K562 (cell line): ENCODE data around the gene TMED7. TPM values are rescaled to one million over a fixed set of nuclear protein-coding genes. Genes with fewer than 3 reads are reported as not detected.

ENCODE experiments used
- ATAC-seq: fragments of 200-7000 bp; cut with Tn5 transposase; 3 replicates; pipeline ENCODE4 v1.9.1; 2020; ENCODE audit warnings: moderate library complexity
- BruUV-seq: library from RNA; stranded (reverse); fragments of 400-500 nt; replicated peaks from 2 replicates; lab custom pipeline; 2021; lab: Mats Ljungman, UMichigan
- CTCF ChIA-PET: fragments of 300-600 bp; formaldehyde crosslinking; extraction: SDS; loops from one replicate; lab custom pipeline; 2021; ENCODE audit warnings: low intra/inter-chr PET ratio; lab: Yijun Ruan, JAX
- POLR2A ChIA-PET: fragments of 300-600, 350-650 bp; sonication (Branson Sonifier 250); formaldehyde crosslinking; extraction: SDS; loops from one replicate; lab custom pipeline; 2021; ENCODE audit warnings: antibody characterized with exemption, inconsistent platforms; lab: Yijun Ruan, JAX
- DNase-seq, 4 experiments: peaks; one replicate each; pipeline versions ENCODE4 v3.0.0 to v3.0.0-alpha.2; 2011 to 2018; ENCODE audit warnings: low spot score in 3 of 4, mixed read lengths in 3 of 4; ENCODE audit errors: extremely low read depth in 1 of 4
- FAIRE-seq: peaks from 2 replicates; lab custom pipeline; 2011; peaks lifted over from hg19 to GRCh38; lab: Jason Lieb, UNC
- H2AFZ ChIP-seq: 2 replicates; pipeline ENCODE4 v1.6.0; 2011; ENCODE audit warnings: low read depth, low read length, control low read depth, inconsistent platforms
- H3K27ac ChIP-seq: fragments of 200-600 bp; 3 replicates; pipeline ENCODE4 v1.8.0; 2011; ENCODE audit warnings: low read depth, mild to moderate bottlenecking, control low read depth, inconsistent platforms, low read length, moderate library complexity, mixed read lengths; ENCODE audit errors: extremely low read depth
- H3K27me3 ChIP-seq, 2 experiments: fragments of 300-600 bp in 1 of 2; 2 replicates in 1 of 2; 3 replicates in 1 of 2; pipeline versions ENCODE4 v1.6.0 to v1.8.0; 2011; ENCODE audit warnings: inconsistent platforms in 2 of 2, low read length in 2 of 2, mild to moderate bottlenecking in 1 of 2, mixed read lengths in 1 of 2, moderate library complexity in 1 of 2; ENCODE audit not compliant: control insufficient read depth in 2 of 2, insufficient read depth in 2 of 2
- H3K36me3 ChIP-seq: fragments of 300-600 bp; 3 replicates; pipeline ENCODE4 v1.8.0; 2011; ENCODE audit warnings: mild to moderate bottlenecking, low read length, inconsistent platforms; ENCODE audit not compliant: control insufficient read depth, insufficient read depth
- H3K4me1 ChIP-seq, 2 experiments: fragments of 200-600 bp in 1 of 2; replicated peaks in 1 of 2; 2 replicates in 1 of 2; 3 replicates in 1 of 2; pipeline versions ENCODE4 v1.5.1 to v1.8.0; 2011; ENCODE audit warnings: inconsistent platforms in 2 of 2, low read length in 2 of 2, mild to moderate bottlenecking in 1 of 2, mixed read lengths in 1 of 2, moderate library complexity in 1 of 2; ENCODE audit not compliant: control insufficient read depth in 2 of 2, insufficient read depth in 2 of 2
- H3K4me2 ChIP-seq: 2 replicates; pipeline ENCODE4 v1.6.1; 2011; ENCODE audit warnings: low read length, control low read depth, inconsistent platforms, mixed read lengths; ENCODE audit not compliant: insufficient read depth
- H3K4me3 ChIP-seq: fragments of 200-600 bp; sonication (generic), shearing (Covaris generic); 2 replicates; pipeline ENCODE4 v1.5.1; 2016; ENCODE audit warnings: control low read depth, inconsistent platforms
- H3K79me2 ChIP-seq: fragments of 200-600 bp; 3 replicates; pipeline ENCODE4 v1.8.0; 2011; ENCODE audit warnings: low read length, inconsistent platforms; ENCODE audit not compliant: control insufficient read depth, insufficient read depth
- H3K9ac ChIP-seq, 2 experiments: 2 replicates each; pipeline versions ENCODE4 v1.6.0 to v1.6.1; 2011; ENCODE audit warnings: low read depth in 2 of 2, low read length in 2 of 2, control low read depth in 1 of 2, inconsistent platforms in 1 of 2, mild to moderate bottlenecking in 1 of 2, mixed read lengths in 1 of 2; ENCODE audit not compliant: insufficient read depth in 1 of 2
- H3K9me1 ChIP-seq: one replicate; pipeline ENCODE4 v1.6.0; 2011; ENCODE audit warnings: inconsistent platforms, mild to moderate bottlenecking, low read length, moderate library complexity; ENCODE audit not compliant: control insufficient read depth, insufficient read depth
- H3K9me3 ChIP-seq: replicated peaks from 2 replicates; pipeline ENCODE4 v1.5.1; 2011; ENCODE audit warnings: low read depth, low read length, inconsistent platforms; ENCODE audit not compliant: control insufficient read depth, insufficient read depth
- H4K20me1 ChIP-seq: replicated peaks from 2 replicates; pipeline ENCODE4 v1.6.1; 2011; ENCODE audit warnings: low read length, inconsistent platforms, mixed read lengths; ENCODE audit not compliant: control insufficient read depth, insufficient read depth
- CAMTA2 ChIP-seq: fragments of 250-450 bp; sonication (Bioruptor Pico); conservative IDR thresholded peaks from 2 replicates; pipeline ENCODE4 v1.5.1; 2022
- CREB5 ChIP-seq: fragments of 250-450 bp; sonication (Bioruptor Pico); IDR thresholded peaks from 2 replicates; pipeline ENCODE4 v1.5.0; 2020; ENCODE audit warnings: mild to moderate bottlenecking
- JUND ChIP-seq, 2 experiments: IDR thresholded peaks; 2 replicates in 1 of 2; 3 replicates in 1 of 2; pipeline ENCODE4 v1.6.1; 2011; ENCODE audit warnings: borderline replicate concordance in 2 of 2, low read depth in 2 of 2, low read length in 2 of 2, improper control_type of control experiment in 1 of 2, missing biosample characterization in 1 of 2, missing genetic modification characterization in 1 of 2, missing genetic modification reagents in 1 of 2
- KAT2B ChIP-seq: IDR thresholded peaks from one replicate; pipeline ENCODE4 v1.6.1; 2012; ENCODE audit warnings: low read depth, mild to moderate bottlenecking, control low read depth, inconsistent platforms, low read length, moderate library complexity
- OTX1 ChIP-seq: fragments of 450-650 bp; formaldehyde crosslinking; IDR thresholded peaks from 2 replicates; pipeline ENCODE4 v1.4.0; 2022; ENCODE audit warnings: mild to moderate bottlenecking
- RBBP5 ChIP-seq: fragments of 200-600 bp; sonication (generic); IDR thresholded peaks from 2 replicates; pipeline ENCODE4 v1.6.1; 2012; ENCODE audit warnings: borderline replicate concordance, mild to moderate bottlenecking, low read length, control low read depth, inconsistent platforms; ENCODE audit not compliant: insufficient read depth, poor library complexity, severe bottlenecking
- REST ChIP-seq, 2 experiments: fragments of 450-650 bp; formaldehyde crosslinking in 1 of 2; IDR thresholded peaks; 2 replicates each; pipeline versions ENCODE4 v1.4.0 to v1.6.1; 2014 to 2020; ENCODE audit warnings: mild to moderate bottlenecking in 2 of 2, borderline replicate concordance in 1 of 2, low read depth in 1 of 2
- RUNX1 ChIP-seq: sonication (generic); IDR thresholded peaks from 2 replicates; pipeline ENCODE4 v1.6.1; 2016; ENCODE audit warnings: antibody characterized with exemption, low read depth
- SAP30 ChIP-seq: fragments of 200-600 bp; sonication (generic); IDR thresholded peaks from 2 replicates; pipeline ENCODE4 v1.6.1; 2012; ENCODE audit warnings: borderline replicate concordance, low read depth, mild to moderate bottlenecking, moderate library complexity, low read length, control low read depth, inconsistent platforms; ENCODE audit not compliant: insufficient read depth, poor library complexity, severe bottlenecking
- STAT5B ChIP-seq: fragments of 250-450 bp; sonication (Bioruptor Pico); IDR thresholded peaks from 2 replicates; pipeline ENCODE4 v1.8.0; 2021; ENCODE audit warnings: mild to moderate bottlenecking, inconsistent platforms
- ZNF707 ChIP-seq: fragments of 250-450 bp; sonication (Bioruptor Pico); conservative IDR thresholded peaks from 2 replicates; pipeline ENCODE4 v1.8.0; 2022; ENCODE audit warnings: inconsistent platforms, mild to moderate bottlenecking, moderate library complexity
- WGBS: fragments of 100-300 bp; shearing (Covaris generic); methylation state at CpG from one replicate; pipeline ENCODE4 v1.1.6; 2016; ENCODE audit warnings: low coverage, mixed read lengths; ENCODE audit not compliant: insufficient coverage; ENCODE audit errors: missing lambda C conversion rate; 5-methylcytosine and 5-hydroxymethylcytosine counted together
- in situ Hi-C: fragments of 300-500 bp; cut with MboI; formaldehyde crosslinking; loops from 4 replicates; pipeline ENCODE4 v1.15.0; 2018; ENCODE audit warnings: inconsistent platforms, mixed read lengths
- intact Hi-C: fragments of 100-400 bp; cut with micrococcal nuclease; formaldehyde crosslinking; loops from 2 replicates; pipeline ENCODE4 v1.14.2; 2022
- polyA plus RNA-seq, 8 experiments: library from polyadenylated mRNA; depleted of rRNA in 4 of 8; stranded (reverse) in 5 of 8; unstranded in 3 of 8; fragments of >200 nt; fragmentation: Nextera tagmentation in 2 of 8; fragmentation: Illumina TruSeq in 1 of 8; extraction: Ambion mirVana in 2 of 8; extraction: Trizol in 1 of 8; gene quantifications; 2 replicates each; pipeline versions ENCODE4 v1.2.1 to v1.2.3, GENCODE V29; 2011 to 2014; ENCODE audit warnings: inconsistent platforms in 1 of 8, missing spikeins in 1 of 8
- total RNA-seq, 7 experiments: library from RNA; depleted of rRNA in 6 of 7; stranded (reverse); fragments of >200 nt in 6 of 7; fragmentation: Illumina TruSeq in 2 of 7; extraction: Trizol in 2 of 7; gene quantifications; 2 replicates each; pipeline versions ENCODE4 v1.2.1 to v1.2.3, GENCODE V29; 2011 to 2021; ENCODE audit warnings: low replicate concordance in 1 of 7

The TMED7 gene
- total and polyA plus RNA-seq, 9 of the 15 experiments (the other 6 are each of a cell fraction or from before 2014, with no cell fraction given), result 15.9 to 93.4 (median 41.7) TPM

GRCh38 chr5:115639377-115639776 is 13.5 kb upstream of the TMED7 start (continued):
- no peak for TF ChIP-seq CREB5 (CRISPR knock-in tag)
- TF ChIP-seq RBBP5, result no peak
- no peak for TF ChIP-seq JUND (IDR thresholded peaks at IDR 0.05; ENCODE audit: borderline replicate concordance, low read depth, low read length)
- no peak for TF ChIP-seq JUND (tag; IDR thresholded peaks at IDR 0.05; ENCODE audit: borderline replicate concordance, low read depth, low read length)
- no peak for TF ChIP-seq SAP30
- TF ChIP-seq OTX1 (CRISPR knock-in tag), result no peak
- TF ChIP-seq KAT2B, result no peak

- WGBS, result 3% methylated on average over 3 of the region's 4 CpGs
- intact Hi-C loops (no loop called here), in situ Hi-C loops (no loop called here)
- ChIA-PET CTCF (no interaction called here), POLR2A (no interaction called here)
- no peak overlapping the region for H3K9ac ChIP-seq
- no peak overlapping the region for H3K4me2 ChIP-seq
- no peak for ATAC-seq
- no peaks in the 10 kb centered on the region for H3K79me2 ChIP-seq
- H3K27ac ChIP-seq, result no peak overlapping the region
- no peaks in the 10 kb centered on the region for H3K36me3 ChIP-seq
- H3K27me3 ChIP-seq, result peaks cover 2 to 4% of the 10 kb centered on the region in 2 experiments; a peak in 2 of 5 replicates
- H3K4me3 ChIP-seq, result no peak overlapping the region
- FAIRE-seq, result no peak
- H3K4me1 ChIP-seq, result peaks cover 0 to 4% of the 10 kb centered on the region in 2 experiments; a peak in 1 of 5 replicates
- no peaks in the 10 kb centered on the region for H3K9me3 ChIP-seq
- BruUV-seq, result no TSS peak
- H3K9me1 ChIP-seq, result no peaks in the 10 kb centered on the region
- no peak for DNase-seq
- H2AFZ ChIP-seq, result no peak overlapping the region
- H4K20me1 ChIP-seq, result no peaks in the 10 kb centered on the region
- TF ChIP-seq STAT5B, result no peak
- no peak for TF ChIP-seq CAMTA2 (CRISPR knock-in tag)
- TF ChIP-seq ZNF707 (CRISPR knock-in tag), result no peak
- no peak for TF ChIP-seq REST (IDR thresholded peaks at IDR 0.05; ENCODE audit: borderline replicate concordance)
- no peak for TF ChIP-seq REST (CRISPR knock-in tag; IDR thresholded peaks at IDR 0.05; ENCODE audit: low read depth)
- TF ChIP-seq RUNX1, result no peak
Measured at GRCh38 chr5:115637507-115637906, 11.7 kb upstream of the TMED7 start.
